ACHN (cell line): ENCODE results near the gene GALNT12.
A peak's percentile ranks its signal among the peaks of the same experiment; 100 is the strongest.

Source experiments
- DNase-seq: peaks from one replicate; pipeline ENCODE4 v3.0.0-alpha.2; 2015
- in situ Hi-C: cut with HindIII; loops from 2 replicates; pipeline ENCODE4 v1.10.0; 2017; ENCODE audit warnings: low sequenced_read_pairs, low pct_ligation_motif_present, low pct_unique_long_range_greater_than_20kb

GALNT12 gene

DNA sequence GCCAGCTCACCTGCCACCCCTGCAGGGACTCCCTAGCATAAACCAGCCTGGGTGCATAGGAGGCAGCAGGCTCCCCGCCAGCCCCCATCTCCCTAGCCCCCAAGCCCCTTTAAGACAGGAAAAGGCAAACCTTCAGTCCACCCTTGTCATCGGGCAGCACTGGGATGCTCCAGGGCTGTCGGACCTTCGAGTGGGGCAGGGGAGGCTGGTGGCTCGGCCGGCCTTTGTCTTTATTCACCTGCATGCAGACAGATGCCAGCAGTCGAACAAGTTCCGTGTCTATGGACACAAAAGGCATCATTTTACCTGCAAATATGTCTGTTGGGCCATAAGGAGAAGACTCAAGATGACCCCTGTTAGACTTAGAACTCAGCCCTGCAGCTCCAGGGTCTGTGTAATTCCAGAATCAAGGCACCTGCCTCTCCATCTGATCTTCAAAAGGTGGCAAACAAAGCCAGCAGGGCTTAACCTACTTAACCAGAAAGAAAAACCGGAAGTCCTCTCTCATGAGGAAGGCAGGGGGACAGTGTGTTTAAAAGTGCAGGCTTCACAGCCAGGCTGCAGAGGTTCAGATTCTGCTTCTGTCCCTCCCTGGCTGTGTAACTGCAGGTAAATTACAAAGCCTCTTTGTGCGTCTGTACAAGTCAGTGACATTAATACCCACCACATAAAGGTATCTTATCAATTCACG, 27.3 kb upstream of the GALNT12 start:
- DNase-seq = no peak
- in situ Hi-C loops = no loop called here

- in situ Hi-C loops = no loop called here
- DNase-seq = no peak
Measured at GRCh38 chr9:98781588-98782383, 25.7 kb upstream of the GALNT12 start.

GRCh38 chr9:98783518-98784226, 23.8 kb upstream of the GALNT12 start:
- in situ Hi-C loops = no loop called here
- no peak for DNase-seq

DNA sequence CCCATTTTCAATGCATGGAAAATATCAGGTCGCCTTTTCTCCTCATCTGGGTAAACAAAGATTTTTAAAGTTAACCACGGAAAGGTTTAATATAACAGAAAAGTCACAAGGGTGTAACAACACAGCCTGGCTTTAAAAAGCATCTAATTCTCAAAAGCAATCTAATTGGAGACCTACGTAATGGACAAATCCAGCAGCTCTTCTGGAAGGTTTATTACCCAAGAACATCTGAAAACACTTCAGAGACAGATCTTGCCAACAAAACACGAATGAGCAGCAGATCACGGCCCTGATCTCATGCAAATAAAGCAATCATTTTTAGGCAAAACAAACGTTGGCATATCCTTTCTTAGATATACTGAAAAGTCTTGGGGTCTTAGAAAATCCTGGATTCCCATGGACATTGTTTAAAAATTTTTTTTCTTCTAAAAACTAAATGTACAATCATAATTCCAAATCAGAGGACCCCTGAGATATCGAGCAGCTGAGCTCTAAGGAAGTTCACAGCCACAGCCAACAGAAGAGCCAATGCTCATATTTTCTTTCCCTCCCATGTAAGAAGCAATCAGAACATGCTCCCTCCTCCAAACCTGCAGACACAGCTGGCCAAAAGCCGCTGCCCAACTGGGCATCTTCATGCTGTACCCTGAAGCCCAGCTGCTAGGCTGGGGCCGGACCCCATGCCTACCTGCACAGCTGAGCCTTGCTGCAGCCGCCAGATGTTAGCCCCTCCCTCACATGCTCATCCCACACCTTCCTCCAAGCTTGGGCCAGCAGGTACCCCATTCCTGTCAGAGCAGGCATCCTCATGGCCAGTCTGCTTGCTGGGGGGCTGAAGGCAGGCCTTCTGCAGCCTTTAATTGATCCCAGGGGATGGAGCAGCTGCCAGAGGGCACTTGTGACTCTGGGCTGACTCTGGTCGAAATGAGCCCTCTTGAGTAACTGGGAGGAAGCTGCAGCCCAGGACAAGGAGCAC, 22.4 kb upstream of the GALNT12 start:
- no peak for DNase-seq
- in situ Hi-C loops = no loop called here

DNA sequence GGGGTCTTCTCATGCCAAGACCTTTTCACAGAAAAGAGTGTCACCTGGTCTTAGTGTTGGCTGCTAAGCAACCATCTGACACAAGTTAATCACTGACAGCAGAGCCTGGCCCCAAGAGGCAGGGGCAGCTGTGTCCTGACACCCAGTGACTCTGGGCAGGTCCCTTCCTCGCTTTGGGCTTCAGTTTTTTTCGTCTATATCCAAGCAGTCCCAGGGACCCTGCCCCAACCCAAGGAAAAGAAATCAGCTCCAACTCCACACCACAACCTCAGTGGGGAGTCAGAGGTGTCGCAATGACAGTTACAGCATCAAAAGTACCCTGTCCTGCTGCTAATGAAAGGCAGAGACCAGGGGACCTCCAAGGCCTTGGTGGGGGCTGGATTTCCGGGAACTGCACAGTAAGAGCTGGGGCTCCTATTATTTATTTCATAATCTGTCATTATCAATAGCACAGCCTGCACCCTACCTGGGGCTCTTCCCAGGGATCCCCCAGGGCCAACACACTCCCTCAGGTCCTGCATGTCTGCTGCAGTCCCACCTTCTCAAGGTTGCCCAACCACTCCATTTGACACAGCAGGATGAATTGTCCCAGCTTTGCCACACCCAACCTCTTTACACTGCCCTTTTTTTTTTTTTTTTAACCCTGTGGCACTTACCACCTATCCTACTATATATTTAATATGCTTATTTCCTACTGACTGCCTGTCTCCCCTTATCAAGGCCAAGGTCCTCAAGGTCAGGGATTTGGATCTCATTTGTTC, 20.5 kb upstream of the GALNT12 start:
- no peak for DNase-seq
- in situ Hi-C loops = no loop called here

DNA sequence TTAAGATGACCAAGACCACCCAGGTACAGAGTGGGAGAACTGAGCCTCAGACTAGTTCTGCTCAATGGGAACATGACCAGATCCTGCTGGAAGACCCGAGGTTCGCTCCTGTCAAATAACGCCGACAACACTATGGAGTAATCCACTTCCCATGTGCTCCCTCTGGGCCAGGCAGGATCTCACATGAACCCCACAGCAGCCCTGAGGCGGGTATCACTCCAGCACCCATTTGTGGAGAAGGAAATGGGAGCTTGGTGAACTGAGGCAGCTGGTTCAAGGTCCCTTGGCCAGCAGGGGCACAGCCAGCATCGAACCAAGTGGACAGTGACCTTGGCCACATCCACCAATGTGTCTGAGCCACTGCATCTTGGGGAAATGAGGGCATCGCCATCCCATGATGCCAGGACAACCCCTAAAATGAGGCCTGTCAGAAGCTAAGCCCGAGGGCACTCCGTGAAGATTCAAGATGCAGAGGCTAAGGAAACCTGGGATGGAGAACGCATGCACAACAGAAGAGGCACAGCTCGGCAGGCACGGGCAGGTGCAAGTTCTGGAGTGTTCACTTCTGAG, 19.6 kb upstream of the GALNT12 start:
- DNase-seq = no peak
- in situ Hi-C loops = no loop called here

DNA sequence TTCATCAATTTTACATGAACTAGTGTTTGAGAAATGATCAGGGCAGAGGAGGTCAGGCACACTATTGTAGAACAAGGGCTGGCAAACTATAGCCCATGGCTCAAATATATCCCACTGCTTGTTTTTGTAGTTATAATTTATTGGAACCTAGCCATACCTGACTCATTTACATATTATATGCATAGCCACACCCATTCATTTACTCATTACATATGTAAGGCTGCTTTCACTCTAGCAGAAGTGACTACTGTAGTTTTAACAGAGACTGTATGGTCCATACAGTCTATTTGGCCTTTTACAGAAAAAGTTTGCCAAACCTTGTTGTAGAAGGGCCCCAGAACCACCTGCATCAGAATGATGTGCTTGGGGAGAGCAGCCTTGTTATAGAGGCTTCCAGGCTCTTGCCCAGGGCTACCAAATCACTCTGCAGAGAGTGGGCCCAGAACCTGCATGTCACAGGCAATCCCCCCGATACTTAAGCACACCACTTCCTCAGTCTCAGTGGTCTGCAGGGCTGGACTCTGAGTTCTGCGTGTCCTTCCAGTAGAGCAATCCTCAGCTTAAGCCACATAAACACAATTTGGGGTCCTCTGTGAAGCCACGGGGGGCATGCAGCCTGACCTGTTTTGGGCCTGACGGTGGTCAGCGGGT, 17.9 kb upstream of the GALNT12 start:
- in situ Hi-C loops = no loop called here
- no peak for DNase-seq

GRCh38 chr9:98790134-98790841, 17.2 kb upstream of the GALNT12 start:
- in situ Hi-C loops = no loop called here
- DNase-seq = no peak

DNA sequence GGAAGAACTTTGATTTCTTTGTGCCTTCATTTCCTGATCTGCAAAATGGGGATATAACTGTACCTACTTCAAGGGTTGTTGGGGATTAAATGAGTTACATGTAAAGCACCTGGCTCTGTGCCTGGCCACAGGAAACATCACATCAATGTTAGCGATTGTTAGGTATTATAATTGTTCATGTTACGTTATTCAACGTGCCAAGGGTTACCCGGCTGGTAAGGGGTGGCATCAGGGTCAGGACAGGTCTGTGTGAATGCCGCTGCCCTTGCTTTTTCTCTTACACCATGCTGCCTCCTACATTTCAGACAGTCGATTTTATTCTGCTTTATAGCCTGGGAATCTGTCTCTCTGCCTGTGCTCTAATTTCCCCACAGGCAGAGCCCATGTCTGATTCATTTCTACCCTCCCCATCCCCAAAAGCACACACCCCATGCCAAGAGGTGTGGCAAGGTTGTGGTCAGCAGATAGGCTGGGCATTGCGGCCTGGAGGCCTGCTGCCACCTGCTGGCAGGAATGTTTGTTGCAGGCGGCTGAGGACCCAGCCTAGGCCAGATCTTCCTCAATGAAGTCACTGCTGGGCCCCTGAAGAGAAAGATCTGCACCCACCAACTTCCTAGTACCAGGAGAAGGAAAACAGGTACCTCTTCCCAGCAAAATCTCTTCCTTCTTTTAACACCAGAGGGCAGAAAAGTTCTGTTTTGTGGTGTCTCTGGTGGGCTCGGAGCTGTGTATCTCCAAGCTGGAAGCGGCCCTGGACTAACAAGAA, 16.4 kb upstream of the GALNT12 start:
- in situ Hi-C loops = no loop called here
- peak; percentile 92 for DNase-seq

DNA sequence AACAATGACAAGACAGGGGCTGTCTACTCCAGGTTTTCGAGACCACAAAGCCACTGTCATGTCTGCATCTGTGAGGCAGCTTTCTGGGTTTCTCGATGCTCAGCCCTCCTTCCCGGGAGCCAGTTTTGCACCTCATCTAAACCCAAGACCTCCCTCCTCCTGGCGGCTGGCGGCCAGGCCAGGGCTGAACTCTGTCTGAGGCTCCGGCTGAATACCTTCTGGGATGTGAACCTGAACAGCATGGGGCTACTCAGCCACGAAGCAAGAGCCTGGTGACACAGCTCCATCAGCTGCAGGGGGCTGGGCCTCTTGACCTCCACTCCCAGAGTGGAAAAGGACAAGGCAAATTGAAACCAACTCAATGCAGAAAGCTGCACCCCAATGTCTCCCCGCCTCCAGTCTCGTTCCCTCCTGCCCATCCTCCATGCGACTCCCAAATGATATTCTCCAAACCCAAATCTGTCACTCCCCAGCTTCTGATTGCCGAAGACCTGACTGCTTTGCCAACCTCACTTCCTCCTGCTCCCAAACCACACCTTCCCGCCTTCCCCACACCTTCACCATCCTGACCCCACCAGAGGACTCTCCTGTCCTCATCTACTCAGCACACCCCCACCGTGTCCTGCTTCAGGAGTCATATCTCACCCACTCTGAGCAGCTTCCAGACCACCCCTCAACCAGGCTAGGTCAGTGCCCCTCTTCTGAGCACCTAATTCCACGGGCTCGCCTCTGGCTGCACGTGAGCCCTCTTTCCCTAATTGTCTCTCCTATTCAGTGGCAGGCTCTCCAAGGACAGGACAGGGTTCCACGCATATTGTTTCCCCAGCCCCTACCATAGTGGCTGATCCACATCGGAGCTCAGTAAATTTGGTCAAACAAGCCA, 15.6 kb upstream of the GALNT12 start:
- peak; percentile 88 for DNase-seq
- in situ Hi-C loops = no loop called here

DNA sequence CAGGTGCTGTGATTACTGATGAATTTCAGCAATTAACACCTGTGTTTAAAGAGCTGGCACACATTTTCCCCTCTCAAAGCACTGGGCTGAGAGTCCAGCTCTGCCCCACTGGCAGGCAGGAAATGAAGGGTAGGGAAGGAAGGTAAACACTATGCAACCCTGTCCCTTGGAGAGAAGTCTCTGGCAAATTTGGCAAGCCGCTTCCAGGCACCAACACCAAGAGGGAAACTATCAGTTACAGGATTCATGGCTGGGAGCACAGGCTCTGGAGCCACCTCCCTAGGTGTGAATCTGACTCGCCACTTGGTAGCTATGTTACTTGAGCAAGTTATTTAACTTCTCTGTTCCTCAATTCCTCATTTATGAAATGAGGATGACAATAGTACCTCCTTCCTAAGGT, 14.4 kb upstream of the GALNT12 start:
- peak; percentile 22 for DNase-seq
- in situ Hi-C loops = no loop called here

DNA sequence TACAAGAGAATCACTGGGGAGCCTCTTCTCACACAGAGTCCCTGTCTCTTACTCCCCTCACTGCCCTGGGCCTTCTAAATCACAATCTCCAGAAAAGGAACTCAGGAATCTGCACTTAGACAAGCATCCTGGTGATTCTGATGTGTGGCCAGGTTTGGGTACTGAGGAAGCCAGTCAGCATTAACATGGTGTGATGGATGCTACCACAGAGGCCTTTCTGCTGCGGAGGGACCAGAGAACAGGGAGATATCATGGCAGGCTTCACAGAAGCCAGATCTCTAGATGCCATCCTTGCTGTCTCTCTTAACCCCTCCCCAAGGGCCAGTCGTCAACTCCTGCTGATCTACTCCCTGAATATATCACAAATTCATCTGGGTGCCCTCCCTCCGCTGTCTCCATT, 12.7 kb upstream of the GALNT12 start:
- in situ Hi-C loops = no loop called here
- DNase-seq = no peak

- in situ Hi-C loops = no loop called here
- DNase-seq = no peak
Measured at GRCh38 chr9:98795295-98795955, 12.0 kb upstream of the GALNT12 start.

GRCh38 chr9:98795970-98796363, 11.5 kb upstream of the GALNT12 start:
- in situ Hi-C loops = no loop called here
- DNase-seq = no peak
